H1 (cell line): ENCODE data around the gene TNNC1. TPM values are rescaled to one million over a fixed set of nuclear protein-coding genes. Genes with fewer than 3 reads are reported as not detected.

Experiments
- CTCF ChIA-PET: fragments of 300-600 bp; sonication (Branson Sonifier 250); formaldehyde crosslinking; loops from one replicate; lab custom pipeline; 2021; ENCODE audit not compliant: partially characterized antibody; lab: Charles Lee
- POLR2A ChIA-PET: fragments of 300-600 bp; sonication (Branson Sonifier 250); formaldehyde crosslinking; loops from one replicate; lab custom pipeline; 2021; ENCODE audit warnings: inconsistent platforms; ENCODE audit not compliant: partially characterized antibody; lab: Charles Lee
- DNase-seq, 2 experiments: peaks; one replicate each; pipeline versions ENCODE4 v3.0.0 to v3.0.0-alpha.2; 2010 to 2022; ENCODE audit warnings: low spot score in 2 of 2, low read depth in 1 of 2, mixed read lengths in 1 of 2
- FAIRE-seq: peaks from 2 replicates; lab custom pipeline; 2011; peaks lifted over from hg19 to GRCh38; lab: Jason Lieb, UNC
- H2AFZ ChIP-seq: 2 replicates; pipeline ENCODE4 v1.8.1; 2012; ENCODE audit warnings: low read length, inconsistent platforms
- H2AK5ac ChIP-seq: 2 replicates; pipeline ENCODE4 v1.6.1; 2013; ENCODE audit warnings: low read depth, low read length
- H2BK120ac ChIP-seq: replicated peaks from 2 replicates; pipeline ENCODE3; 2013; ENCODE audit warnings: low read depth, low read length, inconsistent platforms
- H2BK12ac ChIP-seq: 2 replicates; pipeline ENCODE4 v1.6.1; 2013; ENCODE audit warnings: low read depth, low read length
- H2BK15ac ChIP-seq: 2 replicates; pipeline ENCODE4 v1.6.1; 2013; ENCODE audit warnings: low read length
- H2BK20ac ChIP-seq: 2 replicates; pipeline ENCODE4 v1.6.1; 2013; ENCODE audit warnings: low read length
- H2BK5ac ChIP-seq: 2 replicates; pipeline ENCODE4 v1.6.1; 2013; ENCODE audit warnings: low read depth, low read length
- H3K14ac ChIP-seq: 2 replicates; pipeline ENCODE4 v1.6.1; 2013; ENCODE audit warnings: inconsistent platforms; ENCODE audit not compliant: insufficient read length
- H3K18ac ChIP-seq: 2 replicates; pipeline ENCODE4 v1.6.1; 2013; ENCODE audit warnings: low read length; ENCODE audit errors: extremely low read depth
- H3K23ac ChIP-seq: 2 replicates; pipeline ENCODE4 v1.6.1; 2013; ENCODE audit warnings: inconsistent platforms; ENCODE audit not compliant: insufficient read length
- H3K23me2 ChIP-seq: 2 replicates; pipeline ENCODE4 v1.6.1; 2013; ENCODE audit warnings: low read depth, low read length
- H3K27ac ChIP-seq: 2 replicates; pipeline ENCODE4 v1.6.1; 2011; ENCODE audit warnings: low read depth, low read length, inconsistent platforms
- H3K27me3 ChIP-seq, 4 experiments: replicated peaks in 1 of 4; 1 replicate in 1 of 4; 2 replicates in 3 of 4; pipeline versions ENCODE4 v1.6.1 to v1.8.1; 2011 to 2013; ENCODE audit warnings: low read length in 3 of 4, mild to moderate bottlenecking in 3 of 4, inconsistent platforms in 2 of 4, mixed read lengths in 2 of 4, moderate library complexity in 1 of 4; ENCODE audit not compliant: control insufficient read depth in 3 of 4, insufficient read depth in 3 of 4; ENCODE audit errors: extremely low read depth in 1 of 4
- H3K36me3 ChIP-seq, 4 experiments: 2 replicates each; pipeline versions ENCODE4 v1.6.1 to v1.8.1; 2011 to 2013; ENCODE audit warnings: mild to moderate bottlenecking in 4 of 4, low read length in 3 of 4, moderate library complexity in 2 of 4, control low read depth in 1 of 4, inconsistent platforms in 1 of 4; ENCODE audit not compliant: insufficient read depth in 4 of 4, control insufficient read depth in 2 of 4
- H3K4ac ChIP-seq: replicated peaks from 2 replicates; pipeline ENCODE3; 2013; ENCODE audit warnings: low read length, low read depth, mixed read lengths, inconsistent platforms; ENCODE audit not compliant: insufficient read length
- H3K4me1 ChIP-seq, 4 experiments: replicated peaks in 1 of 4; 1 replicate in 1 of 4; 2 replicates in 3 of 4; pipeline versions ENCODE4 v1.6.1 to v1.8.1; 2011 to 2013; ENCODE audit warnings: low read length in 3 of 4, inconsistent platforms in 2 of 4, mixed read lengths in 1 of 4; ENCODE audit not compliant: insufficient read depth in 4 of 4, control insufficient read depth in 3 of 4
- H3K4me2 ChIP-seq, 2 experiments: 2 replicates each; pipeline versions ENCODE4 v1.6.1 to v1.8.1; 2011 to 2013; ENCODE audit warnings: low read depth in 2 of 2, low read length in 2 of 2, control low read depth in 1 of 2, inconsistent platforms in 1 of 2, mild to moderate bottlenecking in 1 of 2; ENCODE audit not compliant: insufficient read depth in 1 of 2
- H3K4me3 ChIP-seq, 4 experiments: fragments of 200-600, 300-600 bp in 1 of 4; sonication (generic), shearing (Covaris generic), sonication (Bioruptor Twin) in 1 of 4; 2 replicates each; pipeline versions ENCODE4 v1.5.1 to v1.8.1; 2011 to 2016; ENCODE audit warnings: low read length in 4 of 4, low read depth in 3 of 4, control low read depth in 2 of 4, inconsistent platforms in 2 of 4, mild to moderate bottlenecking in 2 of 4, mixed read lengths in 1 of 4, moderate library complexity in 1 of 4; ENCODE audit not compliant: insufficient read depth in 2 of 4; ENCODE audit errors: extremely low read depth in 1 of 4
- H3K56ac ChIP-seq: replicated peaks from 2 replicates; pipeline ENCODE3; 2013; ENCODE audit warnings: low read depth, mild to moderate bottlenecking, mixed read lengths, low read length, inconsistent platforms; ENCODE audit not compliant: insufficient read length
- H3K79me1 ChIP-seq: 2 replicates; pipeline ENCODE4 v1.6.1; 2013; ENCODE audit warnings: low read depth, low read length, control low read depth
- H3K79me2 ChIP-seq, 2 experiments: 2 replicates each; pipeline versions ENCODE4 v1.6.1 to v1.8.1; 2012 to 2013; ENCODE audit warnings: low read length in 2 of 2, mild to moderate bottlenecking in 2 of 2, inconsistent platforms in 1 of 2; ENCODE audit not compliant: insufficient read depth in 2 of 2, control insufficient read depth in 1 of 2
- H3K9ac ChIP-seq, 4 experiments: replicated peaks in 1 of 4; 1 replicate in 1 of 4; 2 replicates in 3 of 4; pipeline versions ENCODE4 v1.6.1 to v1.8.1; 2011 to 2013; ENCODE audit warnings: low read depth in 3 of 4, low read length in 3 of 4, control low read depth in 2 of 4, mild to moderate bottlenecking in 2 of 4, moderate library complexity in 2 of 4, inconsistent platforms in 1 of 4; ENCODE audit errors: extremely low read depth in 1 of 4
- H3K9me3 ChIP-seq, 2 experiments: 2 replicates each; pipeline versions ENCODE4 v1.6.1 to v1.8.1; 2012 to 2013; ENCODE audit warnings: mild to moderate bottlenecking in 2 of 2, moderate library complexity in 2 of 2, control low read depth in 1 of 2, inconsistent platforms in 1 of 2, low read depth in 1 of 2, low read length in 1 of 2, mixed read lengths in 1 of 2; ENCODE audit not compliant: insufficient read depth in 2 of 2
- H4K20me1 ChIP-seq, 2 experiments: replicated peaks in 1 of 2; 2 replicates each; pipeline versions ENCODE3 to v1.8.1; 2011 to 2013; ENCODE audit warnings: inconsistent platforms in 2 of 2, low read length in 2 of 2, mild to moderate bottlenecking in 1 of 2; ENCODE audit not compliant: insufficient read depth in 2 of 2, control insufficient read depth in 1 of 2
- H4K5ac ChIP-seq: 2 replicates; pipeline ENCODE4 v1.6.1; 2013; ENCODE audit warnings: low read length, low read depth, mixed read lengths, inconsistent platforms; ENCODE audit not compliant: insufficient read length
- H4K8ac ChIP-seq: 2 replicates; pipeline ENCODE4 v1.8.0; 2013; ENCODE audit warnings: mild to moderate bottlenecking, moderate library complexity, low read length, inconsistent platforms; ENCODE audit not compliant: insufficient read depth; ENCODE audit errors: extremely low read depth
- H4K91ac ChIP-seq: replicated peaks from 2 replicates; pipeline ENCODE3; 2013; ENCODE audit warnings: low read length, mixed read lengths, inconsistent platforms; ENCODE audit not compliant: insufficient read length
- CTCF ChIP-seq, 3 experiments: IDR thresholded peaks; 1 replicate in 2 of 3; 2 replicates in 1 of 3; pipeline versions ENCODE4 v1.5.1 to v1.6.1; 2011; ENCODE audit warnings: low read length in 3 of 3, mild to moderate bottlenecking in 3 of 3, inconsistent platforms in 2 of 3, low read depth in 1 of 3, moderate library complexity in 1 of 3; ENCODE audit not compliant: insufficient read depth in 1 of 3; ENCODE audit errors: control extremely low read depth in 1 of 3
- TAF1 ChIP-seq: IDR thresholded peaks from 2 replicates; pipeline ENCODE4 v1.6.1; 2011; ENCODE audit warnings: mild to moderate bottlenecking, low read depth, low read length
- YY1 ChIP-seq: IDR thresholded peaks from 2 replicates; pipeline ENCODE4 v1.6.1; 2011; ENCODE audit warnings: low read depth, mild to moderate bottlenecking, low read length
- WGBS, 2 experiments: shearing (Covaris generic) in 1 of 2; methylation state at CpG; one replicate each; pipeline versions ENCODE4 v1.1.6 to v1.1.7; 2013 to 2015; ENCODE audit warnings: low lambda C conversion rate in 2 of 2, mixed read lengths in 2 of 2, inconsistent platforms in 1 of 2, low coverage in 1 of 2, missing lambda C conversion rate in 1 of 2; ENCODE audit not compliant: insufficient replicate concordance in 2 of 2, insufficient coverage in 1 of 2, insufficient read length in 1 of 2; ENCODE audit errors: extremely low coverage in 1 of 2, missing lambda C conversion rate in 1 of 2; 5-methylcytosine and 5-hydroxymethylcytosine counted together
- polyA plus RNA-seq, 7 experiments: library from polyadenylated mRNA; depleted of rRNA in 3 of 7; stranded (reverse) in 5 of 7; unstranded in 2 of 7; fragments of >200 nt in 5 of 7; fragments of 200-250 nt in 2 of 7; gene quantifications; 1 replicate in 5 of 7; 2 replicates in 1 of 7; 4 replicates in 1 of 7; pipeline versions ENCODE4 v1.2.1 to v1.2.3, GENCODE V29; 2011 to 2013; ENCODE audit warnings: missing spikeins in 2 of 7, mixed read lengths in 2 of 7
- total RNA-seq: library from RNA; stranded (reverse); fragmentation: NEBNext Ultra II Directional; extraction: Animal tissue kit (Norgen Biotek cat#: 25700); gene quantifications from 2 replicates; pipeline ENCODE4 v1.2.1, GENCODE V29; 2021

The TNNC1 gene
- total and polyA plus RNA-seq, 2 of the 8 experiments (the other 6 are each of a cell fraction or from before 2014, with no cell fraction given) = 5.8 to 16.4 TPM

- Histone ChIP-seq H2AK5ac (no peak overlapping the region; the same call in 1 of the 2 replicates), H4K20me1 (no peaks in the 10 kb centered on the region), H3K23me2 (no peaks in the 10 kb centered on the region), H2BK5ac (peak overlapping the region; percentile 75; the same call in 1 of the 2 replicates), H3K79me2 (no peaks in the 10 kb centered on the region), H2AFZ (no peak overlapping the region), H2BK15ac (no peak overlapping the region), H3K4me3 (no peak overlapping the region), H3K4me1 (peaks cover 0 to 2% (median 0%) of the 10 kb centered on the region in 4 experiments; a peak in 1 of 7 replicates), H3K27me3 (no peaks in the 10 kb centered on the region), H4K5ac (no peak overlapping the region), H3K27ac (no peak overlapping the region), H3K79me1 (no peaks in the 10 kb centered on the region), H2BK120ac (no peak overlapping the region), H3K36me3 (no peaks in the 10 kb centered on the region), H4K91ac (no peak overlapping the region), H2BK12ac (no peak overlapping the region), H3K18ac (no peak overlapping the region), H3K4me2 (no peak overlapping the region), H3K9ac (no peak overlapping the region), H3K4ac (no peak overlapping the region), H4K8ac (peak overlapping the region; percentile 57; the same call in 1 of the 2 replicates), H3K23ac (no peak overlapping the region), H3K14ac (no peak overlapping the region), H2BK20ac (no peak overlapping the region), H3K56ac (no peak overlapping the region), H3K9me3 (no peaks in the 10 kb centered on the region)
- WGBS, 2 experiments = 93% methylated on average over 31 of the region's 32 CpGs; no CpG with 5 or more reads in 1 of the 2 experiments
- no peak for DNase-seq
- TF ChIP-seq YY1 (no peak), TAF1 (no peak), CTCF (IDR thresholded peaks at IDR 0.05; ENCODE audit: control extremely low read depth in 1 of 3, insufficient read depth in 1 of 3, low read depth in 1 of 3, low read length in 3 of 3) (no peak)
- CTCF ChIA-PET = interaction anchor here (0.8 to 1.7 kb wide), 4 partner anchors 8 to 44 kb away, joined by 3 to 8 read pairs (median 4); no protein-coding TSS in a partner anchor
- POLR2A ChIA-PET = interaction anchor here (10.5 kb wide), 1 partner anchor 11 kb away, joined by 112 read pairs; the partner anchor contains the start of gene SEMA3G
- no peak for FAIRE-seq
Observed at GRCh38 chr3:52435246-52436101, 18.4 kb downstream of the TNNC1 start.
